GM19035 (cell line): ENCODE data around the gene RNU7-1.

Source experiments
- ATAC-seq: cut with Tn5 transposase; IDR thresholded peaks from one replicate; pipeline ENCODE4 v1.9.1; 2021; ENCODE audit not compliant: unreplicated experiment

The RNU7-1 gene

GRCh38 chr12:6987956-6988553 is 44.4 kb downstream of the RNU7-1 start:
- ATAC-seq = no peak
